ENCODE data around the gene RNASEL.

DNA sequence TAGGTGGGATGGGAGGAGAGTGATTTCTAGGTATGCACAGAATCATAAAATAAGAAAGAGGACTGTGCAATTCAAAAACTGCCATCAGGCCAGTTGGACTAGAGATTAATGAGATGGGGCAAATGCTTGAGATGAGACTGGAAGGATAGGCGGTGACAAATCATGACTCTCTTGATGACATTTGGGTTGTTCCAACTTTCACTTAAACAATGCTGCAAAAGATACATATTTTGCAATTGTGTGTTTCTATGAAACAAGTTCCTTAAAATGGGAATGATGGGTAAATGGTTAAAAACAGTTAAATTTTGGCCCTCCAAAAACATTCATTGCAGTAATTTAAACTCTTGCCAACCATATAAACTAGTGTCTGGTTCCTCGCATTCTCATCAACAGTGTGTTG lies 55.2 kb downstream of the RNASEL start:
- no peak for TF ChIP-seq POLR2A (IDR thresholded peaks at IDR 0.05)
- TF ChIP-seq, protein P1, sequence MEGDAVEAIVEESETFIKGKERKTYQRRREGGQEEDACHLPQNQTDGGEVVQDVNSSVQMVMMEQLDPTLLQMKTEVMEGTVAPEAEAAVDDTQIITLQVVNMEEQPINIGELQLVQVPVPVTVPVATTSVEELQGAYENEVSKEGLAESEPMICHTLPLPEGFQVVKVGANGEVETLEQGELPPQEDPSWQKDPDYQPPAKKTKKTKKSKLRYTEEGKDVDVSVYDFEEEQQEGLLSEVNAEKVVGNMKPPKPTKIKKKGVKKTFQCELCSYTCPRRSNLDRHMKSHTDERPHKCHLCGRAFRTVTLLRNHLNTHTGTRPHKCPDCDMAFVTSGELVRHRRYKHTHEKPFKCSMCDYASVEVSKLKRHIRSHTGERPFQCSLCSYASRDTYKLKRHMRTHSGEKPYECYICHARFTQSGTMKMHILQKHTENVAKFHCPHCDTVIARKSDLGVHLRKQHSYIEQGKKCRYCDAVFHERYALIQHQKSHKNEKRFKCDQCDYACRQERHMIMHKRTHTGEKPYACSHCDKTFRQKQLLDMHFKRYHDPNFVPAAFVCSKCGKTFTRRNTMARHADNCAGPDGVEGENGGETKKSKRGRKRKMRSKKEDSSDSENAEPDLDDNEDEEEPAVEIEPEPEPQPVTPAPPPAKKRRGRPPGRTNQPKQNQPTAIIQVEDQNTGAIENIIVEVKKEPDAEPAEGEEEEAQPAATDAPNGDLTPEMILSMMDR (IDR thresholded peaks at IDR 0.05), result no peak

All from lower leg skin (tissue), 3 donors.